Stimulated activated CD8-positive, alpha-beta memory T cell treated with anti-CD3 and anti-CD28 coated beads, Interleukin-15, amount 100 ng/mL, for 4 hours (primary cell): ENCODE results near the gene ZSWIM8.
A peak's percentile ranks its signal among the peaks of the same experiment; 100 is the strongest.
"Not testable (repeated sequence)": the region's sequence is repeated elsewhere in the genome, so short reads cannot be mapped to it uniquely, and the experiment has no call there.

Source experiments
- DNase-seq, 2 donors: peaks; one replicate each; pipeline ENCODE4 v3.0.0-alpha.2; 2020; ENCODE audit warnings: low read depth in 2 of 2

ZSWIM8 gene

DNA sequence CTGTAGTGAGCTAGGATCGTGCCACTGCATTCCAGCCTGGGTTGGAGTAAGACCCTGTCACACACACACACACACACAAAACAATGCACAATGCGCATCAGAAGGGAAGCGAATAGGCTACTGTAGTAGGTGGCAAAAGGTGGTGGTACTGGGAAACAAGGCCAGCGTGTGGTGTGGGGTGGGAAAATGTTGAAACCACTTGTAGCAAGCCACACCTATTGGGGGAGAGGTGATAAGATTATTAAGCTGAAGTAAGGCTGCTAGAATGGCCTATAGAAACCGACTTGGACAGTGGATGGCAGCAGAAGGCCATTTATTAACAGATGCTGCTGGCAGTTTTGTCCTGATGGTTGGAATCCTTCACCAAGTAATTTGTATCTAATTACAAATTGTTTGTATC lies 10.8 kb upstream of the ZSWIM8 start:
- no peak for DNase-seq

GRCh38 chr10:73779018-73779417 lies 6.4 kb upstream of the ZSWIM8 start:
- no peak for DNase-seq

DNA sequence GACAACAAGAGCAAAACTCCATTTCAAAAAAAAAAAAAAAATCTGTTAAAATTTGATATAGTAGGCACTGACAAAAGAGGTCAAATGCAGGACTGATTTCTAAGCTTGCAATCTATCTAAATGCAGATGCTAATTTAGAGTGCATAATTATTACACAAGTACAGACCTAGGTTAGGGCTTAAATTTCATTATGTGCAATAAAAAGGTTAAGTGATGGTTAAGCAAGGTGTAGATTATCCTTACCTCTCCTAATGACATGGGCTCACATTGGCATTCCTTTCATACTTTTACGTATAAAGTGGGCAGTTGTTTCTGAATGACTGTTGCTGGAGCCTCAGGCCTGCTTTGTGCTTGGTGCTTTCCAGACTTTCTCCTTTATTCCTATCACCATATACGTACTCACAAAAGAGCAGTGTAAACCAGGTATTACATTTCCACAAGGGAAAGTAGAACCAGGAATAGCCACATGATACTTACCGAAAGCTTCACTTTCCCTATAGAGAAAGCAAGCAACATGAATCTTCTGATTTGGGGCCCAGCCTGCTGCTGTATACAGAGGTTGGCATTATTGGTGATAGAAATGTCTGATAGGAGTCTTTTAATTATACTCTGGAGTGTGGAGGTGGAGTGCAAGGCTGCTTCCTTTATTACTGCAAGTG lies 5.7 kb upstream of the ZSWIM8 start:
- no peak for DNase-seq

- DNase-seq: no peak
Measured at GRCh38 chr10:73780301-73780700, 5.1 kb upstream of the ZSWIM8 start.

GRCh38 chr10:73780966-73781365 lies 4.4 kb upstream of the ZSWIM8 start:
- DNase-seq: no peak

DNA sequence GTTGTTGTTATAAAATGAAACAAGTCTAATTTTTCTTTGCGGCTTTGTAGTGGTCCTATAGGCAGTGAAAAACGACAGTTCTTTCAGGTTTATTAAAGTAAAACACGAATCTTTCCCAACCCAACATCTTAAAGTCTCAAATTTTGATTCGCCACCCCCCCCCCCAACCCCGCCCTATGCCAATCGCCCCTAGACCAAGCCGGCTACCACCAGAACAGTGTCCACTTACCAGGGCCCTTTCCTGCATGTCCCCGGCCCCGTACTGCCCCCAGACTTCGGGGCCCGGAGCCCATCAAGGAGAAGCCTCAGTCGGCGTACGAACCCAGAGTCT lies 3.9 kb upstream of the ZSWIM8 start:
- DNase-seq: no peak

DNA sequence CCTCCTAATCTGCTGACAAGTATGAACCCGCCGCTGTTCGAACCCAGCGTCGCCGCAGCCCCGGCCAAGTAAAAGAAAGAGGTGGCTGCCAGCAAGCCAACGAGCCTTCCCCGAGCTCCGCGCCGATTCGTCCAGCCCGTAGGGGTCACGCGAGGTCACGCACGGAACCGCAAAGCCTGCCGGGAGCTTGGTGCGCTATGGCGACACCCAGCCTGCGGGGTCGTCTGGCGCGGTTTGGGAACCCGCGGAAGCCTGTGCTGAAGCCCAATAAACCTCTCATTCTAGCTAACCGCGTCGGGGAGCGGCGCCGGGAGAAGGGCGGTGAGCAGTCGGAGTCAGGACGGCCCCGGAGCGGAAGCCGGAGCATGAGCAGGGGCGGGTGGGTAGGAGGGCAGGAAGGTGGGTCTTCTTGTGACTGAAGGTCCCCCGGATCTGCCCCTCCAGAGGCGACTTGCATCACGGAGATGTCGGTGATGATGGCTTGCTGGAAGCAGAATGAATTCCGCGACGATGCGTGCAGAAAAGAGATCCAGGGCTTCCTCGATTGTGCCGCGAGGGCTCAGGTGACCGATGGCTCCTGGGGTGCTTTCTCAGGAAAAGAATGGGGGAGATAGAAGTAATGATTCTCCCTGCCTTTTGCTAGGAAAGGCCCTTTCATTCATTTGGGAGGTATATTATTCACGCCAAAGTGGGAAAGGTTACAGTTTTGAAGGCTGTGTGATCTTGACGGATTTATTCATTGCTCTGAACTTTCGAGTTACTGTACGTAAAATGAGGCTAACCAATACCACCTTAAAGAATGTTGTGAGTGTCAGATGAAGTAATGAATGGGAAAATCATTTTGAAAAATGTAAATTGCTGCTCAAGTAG lies 3.3 kb upstream of the ZSWIM8 start, which contains the start of gene CHCHD1:
CHCHD1 (plus strand) TSS at position 170 of the 870 bp plus-strand sequence; CDS start at position 198, 28 bp downstream.
- peak; percentile 79 to 80 for DNase-seq

GRCh38 chr10:73782749-73783085 lies 2.7 kb upstream of the ZSWIM8 start:
- no peak for DNase-seq

DNA sequence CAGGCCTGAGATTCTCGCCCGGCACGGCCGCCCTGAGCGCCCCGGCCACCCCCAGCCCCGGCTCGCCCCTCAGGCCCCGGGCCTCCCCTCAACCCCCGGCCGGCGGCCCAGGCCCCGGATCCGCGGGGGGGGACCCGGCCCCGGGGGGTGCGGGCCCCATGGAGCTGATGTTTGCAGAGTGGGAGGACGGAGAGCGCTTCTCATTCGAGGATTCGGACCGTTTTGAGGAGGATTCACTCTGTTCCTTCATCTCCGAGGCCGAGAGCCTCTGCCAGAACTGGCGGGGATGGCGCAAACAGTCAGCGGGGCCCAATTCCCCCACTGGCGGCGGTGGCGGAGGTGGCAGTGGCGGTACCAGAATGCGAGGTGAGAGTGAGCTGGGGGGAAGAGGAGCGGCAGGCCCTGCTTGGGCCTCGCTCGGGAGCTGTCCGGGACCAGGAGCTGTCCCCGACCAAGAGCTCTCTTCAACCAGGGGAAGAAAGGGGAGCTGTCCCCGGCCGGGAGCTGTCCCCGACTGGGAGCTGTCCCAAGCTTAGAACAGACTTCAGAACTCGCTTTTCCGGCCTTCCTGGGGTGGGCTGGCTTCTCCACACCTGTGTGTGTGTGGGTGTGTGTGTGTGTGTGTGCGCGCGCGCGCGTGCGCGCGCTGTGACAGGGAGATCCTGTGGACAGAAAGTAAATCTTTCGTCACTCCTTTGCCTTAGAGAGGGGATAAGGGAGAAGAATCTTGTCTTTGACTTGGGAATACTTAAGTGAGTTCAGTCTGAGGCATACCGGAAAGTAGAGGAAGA lies 510 bp downstream of the ZSWIM8 start:
- DNase-seq: no peak

DNA sequence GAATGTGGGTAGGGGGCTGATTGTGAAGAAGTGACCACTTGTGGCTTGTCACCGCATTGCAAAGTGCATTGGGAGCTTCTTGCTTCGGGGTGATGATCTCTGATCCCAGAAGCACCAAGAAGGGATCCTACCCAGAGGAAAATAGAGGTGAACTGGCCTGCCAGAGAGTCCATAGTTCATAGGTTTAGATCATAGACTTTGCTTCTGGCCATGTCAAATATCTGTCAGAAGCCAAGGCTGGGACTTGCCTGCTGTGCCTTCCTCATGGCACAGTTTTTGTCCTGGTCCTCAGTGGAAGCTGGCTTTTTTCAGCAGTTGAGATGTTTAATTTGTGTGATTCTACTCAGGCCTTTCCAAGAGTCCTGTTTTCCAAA lies 1.1 kb downstream of the ZSWIM8 start:
- no peak for DNase-seq

DNA sequence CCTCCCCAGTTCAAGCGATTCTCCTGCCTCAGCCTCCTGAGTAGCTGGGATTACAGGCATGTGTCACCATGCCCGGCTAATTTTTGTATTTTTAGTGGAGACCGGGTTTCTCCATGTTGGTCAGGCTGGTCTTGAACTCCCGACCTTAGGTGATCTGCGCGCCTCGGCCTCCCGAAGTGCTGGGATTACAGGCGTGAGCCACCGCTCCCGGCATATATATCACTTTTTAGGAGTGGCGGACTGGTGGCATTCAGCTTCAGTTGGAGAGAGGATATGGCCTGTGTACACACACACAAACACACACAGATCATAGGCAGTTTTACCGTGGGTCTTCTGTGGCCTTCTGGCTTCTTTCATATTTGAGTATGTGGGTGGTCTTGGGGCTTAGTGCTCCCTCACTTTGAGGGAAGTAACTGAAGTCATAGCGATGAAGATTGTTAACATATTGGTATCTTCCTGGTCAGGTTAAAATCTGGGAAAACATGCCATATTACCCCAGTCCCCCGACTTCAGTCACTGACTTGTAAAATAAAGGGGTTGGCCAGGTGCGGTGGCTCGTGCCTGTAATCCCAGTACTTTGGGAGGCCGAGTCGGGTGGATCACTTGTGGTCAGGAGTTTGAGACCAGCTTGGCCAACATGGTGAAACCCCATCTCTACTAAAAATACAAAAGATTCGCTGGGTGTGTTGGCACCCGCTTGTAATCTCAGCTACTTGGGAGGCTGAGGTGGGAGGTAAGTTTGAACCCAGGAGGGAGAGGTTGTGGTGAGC lies 1.8 kb downstream of the ZSWIM8 start:
- not testable (repeated sequence) for DNase-seq

DNA sequence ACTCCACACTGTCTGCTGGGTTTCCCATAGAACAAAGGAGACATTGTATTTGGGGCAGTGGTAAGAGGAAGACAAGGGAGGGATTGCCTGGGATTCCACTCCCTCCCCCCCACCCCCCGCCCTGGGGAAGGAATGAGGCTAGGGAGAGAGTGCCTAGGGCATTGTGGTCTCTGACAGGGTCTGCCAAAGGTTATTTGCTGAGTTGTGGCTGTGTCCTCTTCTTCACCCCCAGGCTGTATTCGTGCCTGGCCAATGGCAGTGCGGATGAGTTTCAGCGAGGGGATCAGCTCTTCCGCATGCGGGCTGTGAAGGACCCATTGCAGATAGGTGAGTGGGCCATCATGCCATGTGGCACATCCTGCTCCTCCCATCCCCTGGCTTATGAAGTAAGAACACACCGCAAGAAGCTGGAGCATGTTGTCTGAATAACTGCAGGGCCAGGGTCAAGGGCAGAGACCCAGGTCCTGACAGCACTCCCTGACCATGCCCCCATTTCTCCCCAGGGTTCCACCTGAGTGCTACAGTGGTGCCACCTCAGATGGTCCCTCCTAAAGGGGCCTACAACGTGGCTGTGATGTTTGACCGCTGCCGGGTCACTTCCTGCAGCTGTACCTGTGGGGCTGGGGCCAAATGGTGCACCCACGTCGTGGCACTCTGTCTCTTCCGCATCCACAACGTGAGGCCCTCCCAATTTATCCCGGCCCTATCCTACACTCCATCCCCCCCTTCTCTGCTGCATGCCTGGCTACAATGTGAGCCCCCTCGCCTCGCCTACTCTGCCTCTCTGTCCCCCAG lies 3.7 kb downstream of the ZSWIM8 start:
- DNase-seq: no peak

- DNase-seq: no peak
Measured at GRCh38 chr10:73789659-73790055, 4.3 kb downstream of the ZSWIM8 start.

GRCh38 chr10:73790886-73791625 lies 5.7 kb downstream of the ZSWIM8 start:
- no peak for DNase-seq

- DNase-seq: no peak
Measured at GRCh38 chr10:73791871-73792400, 6.5 kb downstream of the ZSWIM8 start.

GRCh38 chr10:73793456-73793855 lies 8.1 kb downstream of the ZSWIM8 start:
- no peak for DNase-seq

- not testable (repeated sequence) for DNase-seq
Measured at GRCh38 chr10:73795491-73795890, 10.1 kb downstream of the ZSWIM8 start.

GRCh38 chr10:73796035-73796434 lies 10.6 kb downstream of the ZSWIM8 start:
- not testable (repeated sequence) for DNase-seq

GRCh38 chr10:73796766-73797165 lies 11.4 kb downstream of the ZSWIM8 start:
- DNase-seq: no peak
